HCT116 (cell line): Measurements from ENCODE around the gene FBXL4.

ENCODE experiments used
- CEBPB ChIP-seq: IDR thresholded peaks from 2 replicates; pipeline ENCODE4 v1.6.1; 2012; ENCODE audit warnings: low read depth
- JUND ChIP-seq: IDR thresholded peaks from 2 replicates; pipeline ENCODE4 v1.6.1; 2012
- POLR2A ChIP-seq: IDR thresholded peaks from 2 replicates; pipeline ENCODE4 v1.7.0; 2011; ENCODE audit warnings: borderline replicate concordance; ENCODE audit not compliant: insufficient read depth, insufficient read length; ENCODE audit errors: extremely low read depth
- YY1 ChIP-seq: IDR thresholded peaks from 2 replicates; pipeline ENCODE4 v1.6.1; 2011; ENCODE audit warnings: low read length, low read depth, moderate library complexity, mild to moderate bottlenecking; ENCODE audit not compliant: insufficient replicate concordance; ENCODE audit errors: extremely low read depth
- TF ChIP-seq, protein P1 (sequence below), 3 experiments: fragments of 200-600 bp in 1 of 3; sonication (generic) in 1 of 3; IDR thresholded peaks in 2 of 3; conservative IDR thresholded peaks in 1 of 3; 2 replicates each; pipeline ENCODE4 v1.5.1; 2012 to 2017; ENCODE audit warnings: low read depth in 2 of 3, low read length in 2 of 3, antibody characterized with exemption in 1 of 3, borderline replicate concordance in 1 of 3, control low read depth in 1 of 3, mild to moderate bottlenecking in 1 of 3, mixed read lengths in 1 of 3, mixed run types in 1 of 3, moderate library complexity in 1 of 3; ENCODE audit not compliant: insufficient read depth in 1 of 3
- TF ChIP-seq, protein P2 (sequence below): IDR thresholded peaks from 2 replicates; pipeline ENCODE4 v1.6.1; 2012

DNA sequence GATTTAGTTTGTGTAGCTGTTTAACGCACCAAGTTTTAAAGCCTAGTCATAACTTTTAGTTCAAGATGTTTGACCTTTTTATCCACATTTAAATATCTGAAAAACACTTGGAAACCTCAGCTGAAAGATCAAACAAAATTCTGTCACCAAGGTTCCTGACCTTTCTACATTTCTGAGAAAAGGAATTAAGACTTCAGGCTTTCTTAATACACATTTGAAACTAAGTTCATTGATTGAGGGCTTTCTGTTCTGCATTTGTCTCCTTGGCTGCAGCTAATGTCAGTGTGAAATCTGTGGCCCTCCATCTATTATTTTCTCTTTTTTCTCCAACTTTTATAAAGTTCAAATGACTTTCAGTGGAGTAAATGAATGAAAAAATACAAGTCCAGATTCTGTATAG lies 22.7 kb upstream of the FBXL4 start:
- TF ChIP-seq, protein P1, sequence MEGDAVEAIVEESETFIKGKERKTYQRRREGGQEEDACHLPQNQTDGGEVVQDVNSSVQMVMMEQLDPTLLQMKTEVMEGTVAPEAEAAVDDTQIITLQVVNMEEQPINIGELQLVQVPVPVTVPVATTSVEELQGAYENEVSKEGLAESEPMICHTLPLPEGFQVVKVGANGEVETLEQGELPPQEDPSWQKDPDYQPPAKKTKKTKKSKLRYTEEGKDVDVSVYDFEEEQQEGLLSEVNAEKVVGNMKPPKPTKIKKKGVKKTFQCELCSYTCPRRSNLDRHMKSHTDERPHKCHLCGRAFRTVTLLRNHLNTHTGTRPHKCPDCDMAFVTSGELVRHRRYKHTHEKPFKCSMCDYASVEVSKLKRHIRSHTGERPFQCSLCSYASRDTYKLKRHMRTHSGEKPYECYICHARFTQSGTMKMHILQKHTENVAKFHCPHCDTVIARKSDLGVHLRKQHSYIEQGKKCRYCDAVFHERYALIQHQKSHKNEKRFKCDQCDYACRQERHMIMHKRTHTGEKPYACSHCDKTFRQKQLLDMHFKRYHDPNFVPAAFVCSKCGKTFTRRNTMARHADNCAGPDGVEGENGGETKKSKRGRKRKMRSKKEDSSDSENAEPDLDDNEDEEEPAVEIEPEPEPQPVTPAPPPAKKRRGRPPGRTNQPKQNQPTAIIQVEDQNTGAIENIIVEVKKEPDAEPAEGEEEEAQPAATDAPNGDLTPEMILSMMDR (IDR thresholded peaks at IDR 0.05 in 2 of 3, conservative IDR thresholded peaks at IDR 0.05 in 1 of 3; ENCODE audit: borderline replicate concordance in 1 of 3, insufficient read depth in 1 of 3, low read depth in 2 of 3, low read length in 2 of 3), result no peak
- TF ChIP-seq, protein P2, sequence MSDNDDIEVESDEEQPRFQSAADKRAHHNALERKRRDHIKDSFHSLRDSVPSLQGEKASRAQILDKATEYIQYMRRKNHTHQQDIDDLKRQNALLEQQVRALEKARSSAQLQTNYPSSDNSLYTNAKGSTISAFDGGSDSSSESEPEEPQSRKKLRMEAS, result no peak
- no peak for TF ChIP-seq POLR2A
- TF ChIP-seq YY1, result no peak
- TF ChIP-seq JUND, result no peak
- TF ChIP-seq CEBPB, result no peak
